OCI-LY1 (cell line): Measurements from ENCODE around the gene COL1A2.

Experiments used
- H2AFZ ChIP-seq: fragments of 200-600 bp; sonication (generic), shearing (Covaris generic); 2 replicates; pipeline ENCODE4 v1.6.0; 2014; ENCODE audit warnings: antibody characterized with exemption, mild to moderate bottlenecking, low read length
- H3F3A ChIP-seq: fragments of 200-600 bp; sonication (generic), shearing (Covaris generic); 2 replicates; pipeline ENCODE4 v1.6.0; 2014; ENCODE audit warnings: mild to moderate bottlenecking, antibody characterized with exemption, low read length, moderate library complexity; ENCODE audit not compliant: insufficient read depth
- H3K27ac ChIP-seq: fragments of 200-600 bp; sonication (generic); 2 replicates; pipeline ENCODE4 v1.5.1; 2014; ENCODE audit warnings: low read length, mixed run types, mild to moderate bottlenecking, low read depth; ENCODE audit not compliant: poor library complexity, severe bottlenecking
- H3K27me3 ChIP-seq: fragments of 200-600 bp; sonication (generic); 2 replicates; pipeline ENCODE4 v1.6.0; 2014; ENCODE audit warnings: antibody characterized with exemption, mild to moderate bottlenecking, low read length, moderate library complexity; ENCODE audit not compliant: insufficient read depth
- H3K36me3 ChIP-seq: fragments of 200-600 bp; sonication (generic); 2 replicates; pipeline ENCODE4 v1.6.1; 2014; ENCODE audit warnings: mild to moderate bottlenecking, antibody characterized with exemption, low read length, moderate library complexity, mixed read lengths; ENCODE audit not compliant: insufficient read depth
- H3K4me1 ChIP-seq: fragments of 200-600 bp; sonication (generic); 2 replicates; pipeline ENCODE4 v1.5.1; 2014; ENCODE audit warnings: mild to moderate bottlenecking, low read length, moderate library complexity; ENCODE audit not compliant: insufficient read depth, severe bottlenecking
- H3K4me2 ChIP-seq: fragments of 200-600 bp; sonication (generic), shearing (Covaris generic); 2 replicates; pipeline ENCODE4 v1.6.1; 2014; ENCODE audit warnings: low read length
- H3K4me3 ChIP-seq: fragments of 200-600 bp; sonication (generic); 2 replicates; pipeline ENCODE4 v1.5.1; 2014; ENCODE audit warnings: low read length, low read depth, mild to moderate bottlenecking, mixed read lengths; ENCODE audit not compliant: poor library complexity, severe bottlenecking
- H3K79me2 ChIP-seq: fragments of 200-600 bp; shearing (Covaris generic); 2 replicates; pipeline ENCODE4 v1.6.1; 2016; ENCODE audit warnings: mixed run types, low read length, mixed read lengths; ENCODE audit not compliant: insufficient read depth
- H3K9ac ChIP-seq: fragments of 200-600 bp; sonication (generic), shearing (Covaris generic); 2 replicates; pipeline ENCODE4 v1.6.1; 2014; ENCODE audit warnings: mild to moderate bottlenecking, low read length, mixed read lengths
- H3K9me2 ChIP-seq: fragments of 200-600 bp; sonication (generic), shearing (Covaris generic); 2 replicates; pipeline ENCODE4 v1.6.1; 2014; ENCODE audit warnings: low read depth, mild to moderate bottlenecking, low read length, mixed read lengths
- H3K9me3 ChIP-seq: fragments of 200-600 bp; shearing (Covaris generic); 2 replicates; pipeline ENCODE4 v1.6.1; 2014; ENCODE audit warnings: low read length, mixed read lengths
- H4K20me1 ChIP-seq: fragments of 200-600 bp; sonication (generic), shearing (Covaris generic); 2 replicates; pipeline ENCODE4 v1.6.0; 2016; ENCODE audit warnings: mild to moderate bottlenecking, low read length; ENCODE audit not compliant: insufficient read depth
- CTCF ChIP-seq: fragments of 200-600 bp; sonication (generic), shearing (Covaris generic); IDR thresholded peaks from 2 replicates; pipeline ENCODE4 v1.5.1; 2017; ENCODE audit warnings: mild to moderate bottlenecking, antibody characterized with exemption, low read length, moderate library complexity, mixed read lengths
- EZH2 ChIP-seq: fragments of 200-600 bp; sonication (generic), shearing (Covaris generic); IDR thresholded peaks from 2 replicates; pipeline ENCODE4 v1.8.0; 2017; ENCODE audit warnings: borderline replicate concordance, mixed run types, mild to moderate bottlenecking, antibody characterized with exemption, low read length, moderate library complexity, mixed read lengths

COL1A2 gene

GRCh38 chr7:94450044-94450697 lies 55.5 kb downstream of the COL1A2 start:
- Histone ChIP-seq H3K36me3 (no peaks in the 10 kb centered on the region), H3F3A (no peaks in the 10 kb centered on the region), H4K20me1 (no peaks in the 10 kb centered on the region), H3K4me3 (no peak overlapping the region), H3K9me2 (no peaks in the 10 kb centered on the region), H3K27ac (no peak overlapping the region), H3K9me3 (no peaks in the 10 kb centered on the region), H3K9ac (no peak overlapping the region), H3K4me1 (peaks cover 6% of the 10 kb centered on the region), H3K79me2 (no peaks in the 10 kb centered on the region), H3K27me3 (no peaks in the 10 kb centered on the region; the same call in 1 of the 2 replicates), H2AFZ (no peak overlapping the region), H3K4me2 (no peak overlapping the region)
- TF ChIP-seq CTCF (no peak), EZH2 (no peak)

GRCh38 chr7:94451187-94451586 lies 56.5 kb downstream of the COL1A2 start:
- Histone ChIP-seq H3K36me3 (no peaks in the 10 kb centered on the region), H3K27ac (no peak overlapping the region), H3K9ac (no peak overlapping the region), H3K4me1 (peaks cover 6% of the 10 kb centered on the region), H3F3A (no peaks in the 10 kb centered on the region), H3K9me3 (no peaks in the 10 kb centered on the region), H3K79me2 (no peaks in the 10 kb centered on the region), H3K4me3 (no peak overlapping the region), H3K9me2 (no peaks in the 10 kb centered on the region), H2AFZ (no peak overlapping the region), H4K20me1 (no peaks in the 10 kb centered on the region), H3K27me3 (no peaks in the 10 kb centered on the region; the same call in 1 of the 2 replicates), H3K4me2 (no peak overlapping the region)
- TF ChIP-seq EZH2: no peak
- no peak for TF ChIP-seq CTCF

- H3K4me2 ChIP-seq: no peak overlapping the region
Observed at GRCh38 chr7:94452239-94452638, 57.5 kb downstream of the COL1A2 start.

More at GRCh38 chr7:94452239-94452638, 57.5 kb downstream of the COL1A2 start:
- Histone ChIP-seq H3K4me3 (no peak overlapping the region), H4K20me1 (no peaks in the 10 kb centered on the region), H3K9ac (no peak overlapping the region), H3F3A (no peaks in the 10 kb centered on the region), H3K4me1 (peaks cover 6% of the 10 kb centered on the region), H3K9me3 (no peaks in the 10 kb centered on the region), H3K27me3 (no peaks in the 10 kb centered on the region; the same call in 1 of the 2 replicates), H3K9me2 (no peaks in the 10 kb centered on the region), H3K79me2 (no peaks in the 10 kb centered on the region), H2AFZ (no peak overlapping the region), H3K36me3 (no peaks in the 10 kb centered on the region), H3K27ac (no peak overlapping the region)
- no peak for TF ChIP-seq CTCF
- TF ChIP-seq EZH2: no peak
